Measurements from ENCODE around the gene SELP.

SELP gene

DNA sequence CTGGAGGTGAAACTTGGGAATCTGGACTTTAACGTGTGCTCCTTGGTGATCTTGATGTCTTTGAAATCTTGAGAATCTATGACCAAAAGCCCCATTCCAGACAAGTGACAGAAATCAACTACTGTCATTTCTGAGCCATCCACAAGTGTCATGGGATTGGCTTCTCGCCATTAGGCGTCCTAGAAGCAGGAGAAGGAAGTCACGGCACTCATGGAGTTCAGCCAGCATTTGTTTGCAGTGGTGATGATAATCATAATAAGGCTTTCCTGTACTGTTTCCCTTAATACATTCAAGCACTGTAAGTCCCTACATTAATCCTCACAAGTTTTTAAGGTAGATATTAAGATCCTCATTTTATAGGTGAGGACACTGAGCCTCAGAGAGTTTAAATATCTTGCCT lies 55.6 kb downstream of the SELP start:
- no peak for DNase-seq

DNA sequence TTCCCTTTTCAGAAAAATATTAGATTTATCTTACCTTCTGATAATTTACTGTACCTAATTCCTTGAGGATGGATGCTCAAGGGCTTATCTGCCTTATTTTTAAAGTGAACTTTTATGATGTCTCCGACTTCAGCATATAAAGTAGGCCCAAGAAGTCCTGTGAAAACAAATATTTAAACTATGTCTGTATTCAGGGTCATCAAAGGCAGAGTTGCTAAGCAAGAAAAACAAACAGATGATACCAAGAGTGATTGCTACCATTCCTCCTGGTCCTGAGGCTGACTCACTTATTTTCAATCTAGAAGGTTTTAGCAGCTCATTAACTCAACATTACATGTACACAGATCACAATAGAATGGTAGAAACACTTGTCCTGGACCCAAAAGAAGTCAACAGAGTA lies 57.7 kb downstream of the SELP start:
- DNase-seq = no peak

DNA sequence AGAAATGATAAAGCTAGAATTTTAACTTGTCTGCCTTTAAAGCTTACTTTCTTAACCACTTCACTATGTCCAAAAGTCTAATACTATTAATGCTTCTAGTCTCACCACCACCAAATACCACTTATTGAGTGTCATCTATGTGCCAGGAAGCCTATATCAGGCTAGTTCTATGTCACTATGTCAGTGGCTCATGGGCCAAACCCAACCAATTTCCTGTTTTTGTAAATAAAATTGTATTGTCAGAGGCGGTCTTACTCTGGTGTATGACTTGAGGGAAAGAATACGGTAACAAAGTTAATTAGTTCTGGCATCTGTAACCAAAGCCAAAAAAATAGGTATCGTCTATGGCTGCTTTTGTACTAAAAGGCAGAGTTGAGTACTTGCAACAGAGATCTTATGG lies 58.5 kb downstream of the SELP start:
- DNase-seq = no peak

DNA sequence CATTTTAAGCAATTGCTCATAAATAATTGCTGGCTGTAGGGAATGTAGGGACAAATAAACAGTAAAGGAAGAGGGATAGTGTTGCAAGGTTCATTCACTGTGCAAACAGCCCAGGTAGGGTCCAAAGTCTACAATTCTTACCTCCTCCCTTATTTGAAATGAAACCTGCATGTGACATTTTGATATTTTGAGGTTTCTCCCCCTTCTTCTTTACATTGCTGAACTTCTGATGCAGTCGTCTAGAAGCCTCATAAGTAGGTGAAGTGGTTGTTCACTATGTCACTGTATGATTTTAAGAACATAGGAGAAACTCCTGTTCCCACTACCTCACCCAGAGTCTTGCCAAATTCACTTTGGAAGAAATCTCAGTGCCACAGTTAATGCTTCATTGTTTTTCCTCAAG lies 59.8 kb downstream of the SELP start:
- DNase-seq = no peak

DNA sequence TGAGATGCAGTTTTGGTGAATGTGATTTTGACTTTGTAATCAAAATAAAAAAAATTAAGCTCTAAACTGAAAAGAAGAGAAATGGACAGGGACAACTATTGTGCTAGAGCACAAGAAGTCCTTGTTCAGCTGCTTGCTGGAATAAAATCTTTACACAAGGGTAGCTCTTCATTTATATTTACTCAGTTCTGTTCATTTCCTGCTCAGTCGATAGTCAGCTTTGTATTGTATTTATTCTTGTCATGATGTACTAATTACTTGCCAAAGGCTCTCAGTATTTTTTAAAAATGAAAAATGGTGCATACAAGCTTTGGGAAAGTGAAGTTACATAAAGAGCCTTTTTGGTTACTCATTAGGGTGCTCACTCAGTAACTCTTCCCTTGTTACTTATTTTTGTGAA lies 61.4 kb downstream of the SELP start:
- no peak for DNase-seq

DNA sequence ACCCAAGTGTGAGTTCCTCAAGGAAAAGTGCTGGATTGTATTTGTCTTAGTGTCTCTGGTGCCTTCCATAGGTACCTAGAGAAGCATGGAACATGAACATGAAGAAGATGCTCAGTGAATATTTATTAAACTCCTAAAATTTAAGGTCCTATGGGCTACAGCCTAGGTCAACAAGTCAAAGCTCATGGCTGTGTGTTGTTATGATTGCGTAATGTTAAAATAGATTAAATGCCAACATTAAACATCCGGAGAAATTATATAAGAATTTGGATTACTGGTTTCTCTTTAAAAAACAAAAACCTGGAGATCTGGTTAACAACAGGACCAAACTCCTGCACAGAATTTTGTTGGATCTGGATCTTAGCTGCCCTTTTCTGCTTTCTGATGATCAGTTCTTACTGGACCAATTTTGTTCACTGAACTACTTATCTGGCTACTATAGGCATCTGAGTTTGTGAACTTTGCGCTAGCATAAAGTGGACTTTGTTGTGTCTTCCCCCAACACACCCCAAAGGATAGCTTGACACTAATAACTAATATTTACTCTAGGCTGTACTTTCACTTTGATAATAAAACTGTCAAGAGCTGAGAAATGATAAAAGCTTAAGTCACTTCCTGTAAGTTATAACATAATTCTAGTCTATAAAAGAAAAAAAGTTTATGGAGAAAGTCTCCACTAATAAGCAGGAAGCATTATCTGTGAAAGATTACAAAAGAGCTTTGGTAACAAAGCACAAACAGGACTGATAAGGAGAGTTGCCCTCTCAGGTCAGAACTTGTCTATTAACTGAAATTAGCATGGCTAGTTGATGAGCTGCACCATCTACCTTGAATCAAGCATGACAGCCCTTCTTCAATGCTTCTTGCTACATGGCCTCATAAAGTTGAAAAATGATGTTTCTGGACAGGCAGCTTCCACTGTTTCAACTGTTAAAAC lies 64.3 kb downstream of the SELP start:
- DNase-seq = no peak

DNA sequence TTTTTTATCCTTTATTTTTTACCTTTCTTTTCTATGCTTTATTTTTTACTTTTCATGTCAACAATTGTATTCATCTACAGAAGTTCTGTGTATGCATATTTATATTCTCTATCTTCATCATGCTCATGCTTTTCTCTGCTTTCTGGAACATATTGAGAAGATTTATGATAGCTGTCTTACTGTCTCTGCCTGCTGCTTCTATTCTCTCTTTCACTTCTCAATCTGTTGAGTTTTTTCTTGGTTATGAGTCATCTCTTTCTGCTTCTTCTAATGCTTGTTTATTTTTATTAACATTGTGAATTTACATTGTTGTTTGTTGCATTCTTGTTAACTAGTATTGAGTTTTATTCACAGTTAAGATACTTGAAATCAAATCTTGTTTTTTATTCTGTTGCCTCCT lies 66.3 kb downstream of the SELP start:
- DNase-seq = no peak

DNA sequence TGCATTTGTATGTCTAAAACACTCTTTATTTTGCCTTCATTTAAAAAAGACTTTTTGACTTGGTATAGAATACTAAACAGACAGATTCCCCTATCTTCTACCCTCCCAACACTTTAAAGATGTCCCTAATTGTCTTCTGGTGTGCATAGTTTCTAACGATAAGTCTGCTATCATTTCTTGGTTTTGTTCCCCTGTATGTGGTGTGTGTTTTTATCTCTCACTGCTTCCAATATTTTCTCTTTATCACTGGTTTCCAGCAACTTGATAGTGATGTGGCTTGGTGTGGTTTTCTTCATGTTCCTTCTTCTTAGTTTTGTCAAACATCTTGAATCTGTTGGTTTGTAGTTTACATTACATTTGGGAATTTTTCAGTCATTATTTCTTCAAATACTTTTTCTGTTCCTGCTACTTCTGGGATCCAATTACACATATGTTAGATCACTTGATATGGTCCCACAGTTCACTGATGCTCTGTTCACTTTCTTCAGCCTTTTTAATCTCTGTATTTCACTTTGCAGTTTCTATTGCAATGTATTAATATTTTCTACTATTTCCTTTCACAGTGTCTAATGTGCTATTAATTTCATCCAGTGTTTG lies 66.8 kb downstream of the SELP start:
- no peak for DNase-seq

DNA sequence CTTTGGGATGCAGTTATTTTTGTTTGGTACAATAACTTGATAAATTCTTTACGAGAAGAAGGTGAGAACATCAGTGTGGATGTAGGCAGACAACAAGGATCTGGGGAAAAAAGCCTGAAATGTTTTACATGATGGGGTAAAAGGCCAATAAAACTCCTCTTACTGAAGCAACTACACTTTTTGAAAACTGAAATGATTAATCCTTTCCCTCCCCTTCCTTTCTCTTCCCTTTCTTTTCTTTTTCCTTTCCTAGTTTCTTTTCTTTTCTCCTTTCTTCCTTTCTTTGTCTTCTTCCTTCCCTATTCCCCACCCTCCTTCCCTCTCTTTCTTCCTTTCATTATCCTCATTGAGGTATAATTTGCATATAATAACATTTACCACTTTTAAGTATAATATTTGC lies 68.2 kb downstream of the SELP start:
- DNase-seq = no peak

DNA sequence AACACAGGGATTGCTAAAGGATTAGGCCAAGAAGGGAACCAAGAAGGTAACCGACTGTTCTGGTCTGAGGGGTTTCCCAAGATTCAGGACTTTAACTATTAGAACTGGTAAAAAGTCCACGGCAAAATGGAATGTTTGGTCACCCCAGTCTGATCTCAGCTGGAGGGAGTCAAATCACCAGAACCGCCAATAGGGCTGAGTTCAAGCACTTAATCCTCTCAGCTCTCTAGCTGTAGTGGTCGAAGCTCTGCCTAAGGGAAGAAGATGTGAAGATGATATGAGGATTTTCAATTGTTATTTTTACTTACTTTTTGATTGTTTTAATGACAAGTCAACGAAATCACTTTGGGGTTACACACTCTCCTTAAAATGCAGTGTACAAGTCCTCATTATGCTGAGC lies 72.8 kb downstream of the SELP start:
- no peak for DNase-seq

DNA sequence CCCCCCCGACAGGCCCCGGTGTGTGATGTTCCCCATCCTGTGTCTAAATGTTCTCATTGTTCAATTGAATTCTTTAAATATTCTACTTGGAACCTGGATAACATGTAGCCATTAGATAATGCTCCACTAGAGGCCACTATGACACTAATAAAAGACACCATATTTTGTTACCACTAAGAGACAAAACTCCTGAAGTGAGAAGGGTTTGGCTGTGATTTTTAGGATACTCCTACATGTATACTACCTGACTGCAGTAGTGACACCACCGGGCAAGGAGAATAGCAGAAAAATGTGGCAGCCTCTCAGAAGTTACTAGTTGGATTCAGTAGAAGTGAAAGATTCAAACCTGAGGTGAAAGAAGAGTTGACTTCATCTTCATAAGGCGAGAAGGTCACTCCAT lies 79.6 kb downstream of the SELP start:
- peak; percentile 70 to 77 for DNase-seq

DNA sequence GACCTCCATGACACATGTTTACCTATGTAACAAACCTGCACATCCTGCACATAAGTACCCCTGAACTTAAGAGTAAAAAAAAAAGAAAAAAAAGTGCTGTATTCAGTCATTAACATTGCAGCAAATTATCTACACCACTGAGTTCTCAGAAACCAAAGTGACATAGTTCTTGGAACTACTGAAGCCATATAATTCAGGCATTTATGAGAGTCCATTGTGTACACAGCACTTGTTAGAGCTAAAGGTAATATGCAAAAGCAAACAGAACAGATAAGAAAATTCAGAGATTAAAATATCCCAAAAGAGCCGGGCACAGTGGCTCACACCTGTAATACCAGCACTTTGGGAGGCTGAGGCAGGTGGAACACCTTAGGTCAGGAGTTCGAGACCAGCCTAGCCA lies 81.6 kb downstream of the SELP start:
- DNase-seq = no peak

DNA sequence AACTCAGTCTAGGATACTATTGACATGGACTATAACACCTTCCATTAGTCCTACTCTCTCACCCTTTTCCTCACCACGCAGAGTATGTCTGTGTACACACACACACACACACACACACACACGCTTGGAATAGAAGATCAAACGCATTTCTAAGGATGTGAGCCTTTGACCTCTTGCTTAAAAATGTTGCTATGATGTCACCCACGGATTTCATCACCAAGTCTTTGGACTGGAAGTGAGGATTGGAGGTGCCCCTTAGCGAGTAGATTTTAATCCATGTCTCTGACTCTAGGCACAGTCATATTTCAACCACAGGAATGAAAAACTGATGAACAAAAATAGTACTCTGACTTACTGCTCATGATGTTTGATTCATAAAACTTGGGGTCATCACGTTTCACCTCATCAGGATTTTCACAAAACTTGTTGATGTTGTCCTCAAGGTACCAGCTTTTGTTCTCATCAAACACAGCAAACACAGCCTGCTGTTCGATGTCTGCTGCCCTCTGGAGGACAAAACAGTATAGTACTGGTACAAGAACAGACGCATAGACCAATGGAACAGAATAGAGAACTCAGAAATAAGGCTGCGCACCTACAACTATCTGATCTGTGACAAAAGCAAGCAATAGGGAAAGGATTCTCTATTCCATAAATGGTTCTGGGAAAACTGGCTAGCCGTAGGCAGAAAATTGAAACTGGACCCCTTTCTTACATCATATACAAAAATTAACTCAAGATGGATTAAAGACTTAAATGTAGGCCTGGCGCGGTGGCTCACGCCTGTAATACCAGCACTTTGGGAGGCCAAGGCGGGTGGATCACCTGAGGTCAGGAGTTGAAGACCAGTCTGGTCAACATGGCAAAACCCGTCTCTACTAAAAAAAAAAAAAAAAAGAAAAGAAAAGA lies 83.6 kb downstream of the SELP start:
- DNase-seq = peak; percentile 68 to 74

DNA sequence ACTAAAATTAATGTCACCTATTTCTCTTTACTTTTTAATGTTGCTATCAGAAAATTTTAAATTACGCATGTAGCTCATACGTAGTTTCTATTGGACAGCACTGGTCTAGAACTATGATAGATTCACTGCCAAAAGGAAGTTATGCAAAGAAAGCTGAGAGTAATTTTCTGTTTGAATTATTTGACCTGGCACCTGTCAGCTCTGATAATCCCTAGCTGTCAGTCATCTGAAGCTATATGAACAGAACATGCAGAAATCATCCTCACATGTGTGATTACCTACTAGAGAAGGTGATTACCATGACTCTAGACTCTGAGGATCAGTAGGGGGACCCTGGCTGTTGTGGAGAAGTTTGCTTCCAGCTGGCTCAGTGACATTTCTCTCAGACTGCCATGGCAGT lies 84.5 kb downstream of the SELP start:
- DNase-seq = no peak

DNA sequence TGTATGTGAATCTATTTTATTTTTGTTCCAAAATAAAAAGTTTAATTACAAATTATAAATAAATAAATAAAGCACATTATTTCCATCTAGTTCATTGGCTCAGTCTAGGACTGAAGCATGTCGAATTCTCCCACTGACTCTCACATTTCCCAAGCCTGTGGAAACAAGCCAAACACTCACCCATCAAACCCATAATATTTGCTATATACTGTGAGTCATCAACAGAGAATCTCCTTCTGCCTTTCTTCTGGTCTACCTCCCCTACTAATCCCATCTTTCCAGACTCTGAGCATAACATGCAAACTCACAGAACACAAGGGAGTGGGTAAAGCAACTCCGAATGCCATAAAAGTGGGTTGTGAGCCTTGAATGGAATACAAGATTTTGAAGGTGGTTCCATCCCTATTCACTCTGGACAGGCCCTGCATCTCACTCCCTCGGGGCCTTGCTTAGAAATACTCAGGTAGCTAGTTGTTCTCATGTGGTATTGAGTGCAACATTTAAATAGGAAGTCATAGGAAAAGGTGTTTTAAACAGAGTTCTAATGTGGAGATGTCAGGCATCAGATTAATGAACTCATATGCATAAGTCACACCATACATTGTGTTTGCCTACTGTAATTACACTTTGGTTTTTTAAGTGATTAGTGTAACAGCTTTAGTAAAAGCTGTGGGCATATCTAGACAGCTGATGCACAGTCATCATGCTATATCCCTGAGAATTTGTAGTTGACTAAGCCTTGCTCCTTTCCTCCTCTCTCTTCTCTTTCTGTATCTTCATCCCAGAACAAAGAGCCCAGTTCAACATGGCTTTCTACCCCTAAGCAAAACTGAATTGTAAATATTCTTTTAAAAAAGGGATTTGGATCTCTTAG lies 90.7 kb downstream of the SELP start:
- DNase-seq = no peak
